PC-9 (cell line): ENCODE measurements around the gene PCDHB3. TPM values are rescaled to one million over a fixed set of nuclear protein-coding genes. Genes with fewer than 3 reads are reported as not detected.
A peak's percentile ranks its signal among the peaks of the same experiment; 100 is the strongest.
"Not testable (repeated sequence)": the region's sequence is repeated elsewhere in the genome, so short reads cannot be mapped to it uniquely, and the experiment has no call there.

Source experiments
- BruUV-seq: library from RNA; stranded (reverse); fragments of 400-500 nt; replicated peaks from 2 replicates; lab custom pipeline; 2021; lab: Mats Ljungman, UMichigan
- CTCF ChIA-PET: fragments of 300-600 bp; sonication (Branson Sonifier 250); formaldehyde crosslinking; loops from one replicate; lab custom pipeline; 2022; ENCODE audit warnings: antibody characterized with exemption; lab: Charles Lee
- POLR2A ChIA-PET: fragments of 300-600 bp; sonication (Branson Sonifier 250); formaldehyde crosslinking; loops from one replicate; lab custom pipeline; 2022; ENCODE audit warnings: antibody characterized with exemption; ENCODE audit not compliant: unreplicated experiment; lab: Charles Lee
- DNase-seq, 2 experiments: peaks; one replicate each; pipeline versions ENCODE4 v3.0.0 to v3.0.0-alpha.2; 2015 to 2022; ENCODE audit warnings: mixed read lengths in 1 of 2
- H2AFZ ChIP-seq: fragments of 200-600 bp; sonication (generic); 2 replicates; pipeline ENCODE4 v1.8.1; 2017; ENCODE audit warnings: antibody characterized with exemption
- H3F3A ChIP-seq: fragments of 200-600 bp; sonication (generic); 2 replicates; pipeline ENCODE4 v1.8.1; 2017; ENCODE audit warnings: antibody characterized with exemption, mild to moderate bottlenecking, low read depth; ENCODE audit not compliant: insufficient read depth
- H3K27ac ChIP-seq: fragments of 200-600 bp; sonication (generic); 2 replicates; pipeline ENCODE4 v1.6.1; 2016; ENCODE audit warnings: mixed run types
- H3K27me3 ChIP-seq: fragments of 200-600 bp; sonication (generic); 2 replicates; pipeline ENCODE4 v1.6.1; 2016; ENCODE audit warnings: low read depth, mixed run types; ENCODE audit not compliant: insufficient read depth
- H3K36me3 ChIP-seq: fragments of 200-600 bp; sonication (generic); 2 replicates; pipeline ENCODE4 v1.6.1; 2016; ENCODE audit warnings: low read depth, mixed run types
- H3K4me1 ChIP-seq: fragments of 200-600 bp; sonication (generic); replicated peaks from 2 replicates; pipeline ENCODE4 v1.6.1; 2016; ENCODE audit warnings: mixed run types; ENCODE audit not compliant: insufficient read depth
- H3K4me2 ChIP-seq: fragments of 200-600 bp; sonication (generic); 2 replicates; pipeline ENCODE4 v1.6.1; 2017; ENCODE audit warnings: mixed run types
- H3K4me3 ChIP-seq: fragments of 200-600 bp; sonication (generic); 2 replicates; pipeline ENCODE4 v1.6.1; 2016; ENCODE audit warnings: mixed run types
- H3K79me2 ChIP-seq: fragments of 200-600 bp; sonication (generic); 2 replicates; pipeline ENCODE4 v1.6.1; 2017; ENCODE audit warnings: low read depth, mixed run types
- H3K9me2 ChIP-seq: fragments of 200-600 bp; sonication (generic); 2 replicates; pipeline ENCODE4 v1.8.1; 2017; ENCODE audit warnings: mild to moderate bottlenecking; ENCODE audit not compliant: insufficient read depth
- H3K9me3 ChIP-seq: fragments of 200-600 bp; sonication (generic); 2 replicates; pipeline ENCODE4 v1.8.1; 2016; ENCODE audit warnings: low read depth; ENCODE audit not compliant: insufficient read depth
- H4K20me1 ChIP-seq: fragments of 200-600 bp; sonication (generic); 2 replicates; pipeline ENCODE4 v1.8.1; 2017; ENCODE audit not compliant: insufficient read depth
- CTCF ChIP-seq: fragments of 200-600 bp; sonication (generic); conservative IDR thresholded peaks from 2 replicates; pipeline ENCODE4 v1.6.1; 2017; ENCODE audit warnings: mixed run types, antibody characterized with exemption, mild to moderate bottlenecking, moderate library complexity
- EZH2 ChIP-seq: fragments of 200-600 bp; sonication (generic); IDR thresholded peaks from 2 replicates; pipeline ENCODE4 v1.8.0; 2017; ENCODE audit warnings: antibody characterized with exemption, low read depth
- intact Hi-C: fragments of 100-400 bp; cut with micrococcal nuclease; formaldehyde crosslinking; loops from one replicate; pipeline ENCODE4 v1.10.0; 2022; ENCODE audit not compliant: unreplicated experiment
- total RNA-seq: library from RNA; stranded (reverse); gene quantifications from 2 replicates; pipeline ENCODE4 v1.2.3, GENCODE V29; 2021

Gene PCDHB3
- total RNA-seq, 1 experiment from 2014 or later, result 0.17 TPM

DNA sequence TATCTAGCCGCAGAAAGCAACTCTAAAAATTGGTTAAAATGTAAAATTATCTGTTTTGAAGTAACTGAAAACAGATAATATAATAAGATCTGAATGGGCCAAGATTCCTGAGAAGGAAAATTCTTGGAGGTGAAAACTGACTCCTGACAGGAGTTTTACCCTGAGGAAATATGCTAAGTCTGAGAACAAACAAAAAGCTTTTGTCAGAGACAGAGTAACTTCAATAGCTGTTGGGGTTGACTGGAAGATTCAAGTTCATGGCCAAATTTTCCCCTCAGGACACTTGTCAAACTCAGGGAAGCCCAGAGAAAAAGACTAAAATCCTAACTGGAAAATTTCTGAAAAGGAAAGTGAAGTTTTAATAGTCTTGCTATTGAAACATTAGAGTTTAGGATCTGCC is 27.0 kb downstream of the PCDHB3 start:
- Histone ChIP-seq H3K9me2 (no peaks in the 10 kb centered on the region), H2AFZ (no peak overlapping the region), H3K27ac (no peak overlapping the region), H4K20me1 (no peaks in the 10 kb centered on the region), H3K4me2 (no peak overlapping the region), H3K9me3 (no peaks in the 10 kb centered on the region), H3K36me3 (no peaks in the 10 kb centered on the region), H3K4me1 (no peaks in the 10 kb centered on the region), H3K79me2 (no peaks in the 10 kb centered on the region), H3F3A (no peaks in the 10 kb centered on the region), H3K4me3 (no peak overlapping the region), H3K27me3 (no peaks in the 10 kb centered on the region)
- BruUV-seq, result no TSS peak
- ChIA-PET POLR2A (no interaction called here), CTCF (no interaction called here)
- no peak for DNase-seq
- intact Hi-C loops, result no loop called here
- TF ChIP-seq EZH2 (no peak), CTCF (no peak)

DNA sequence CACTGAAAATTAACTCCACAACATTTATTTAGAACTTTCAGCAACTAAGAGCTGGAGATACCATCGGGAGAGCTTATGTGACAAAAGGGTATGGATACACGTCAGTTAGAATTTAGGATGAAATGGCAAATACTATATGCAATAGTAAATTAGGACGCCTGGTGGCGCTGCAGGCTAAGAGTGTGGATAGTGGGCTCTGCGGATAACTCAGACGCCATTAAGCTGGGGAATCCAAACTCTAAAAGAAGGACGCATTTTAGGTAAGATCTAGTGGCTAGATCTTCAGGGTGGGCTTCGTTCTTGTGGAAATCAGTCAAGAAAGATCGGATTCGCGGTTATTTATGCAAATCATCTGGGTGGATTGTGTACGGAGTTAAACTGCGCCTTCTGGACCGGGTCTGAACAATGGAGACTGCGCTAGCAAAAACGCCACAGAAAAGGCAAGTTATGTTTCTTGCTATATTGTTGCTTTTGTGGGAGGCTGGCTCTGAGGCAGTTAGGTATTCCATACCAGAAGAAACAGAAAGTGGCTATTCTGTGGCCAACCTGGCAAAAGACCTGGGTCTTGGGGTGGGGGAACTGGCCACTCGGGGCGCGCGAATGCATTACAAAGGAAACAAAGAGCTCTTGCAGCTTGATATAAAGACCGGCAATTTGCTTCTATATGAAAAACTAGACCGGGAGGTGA is 34.9 kb downstream of the PCDHB3 start, which contains the start of gene PCDHB5:
TSS of gene PCDHB5 (plus strand) at position 177 of the 688 bp plus-strand sequence. CDS start at position 406, 229 bp downstream.
- Histone ChIP-seq H3K4me2 (no peak within 1 kb of the TSS), H3K9me3 (no peaks in the 10 kb centered on the region), H4K20me1 (no peaks in the 10 kb centered on the region), H3K27me3 (no peaks in the 10 kb centered on the region), H3K36me3 (no peaks in the 10 kb centered on the region), H3K27ac (no peak within 1 kb of the TSS), H2AFZ (no peak within 1 kb of the TSS), H3F3A (no peaks in the 10 kb centered on the region), H3K9me2 (no peaks in the 10 kb centered on the region), H3K4me3 (no peak within 1 kb of the TSS), H3K79me2 (no peaks in the 10 kb centered on the region), H3K4me1 (no peaks in the 10 kb centered on the region)
- ChIA-PET POLR2A (no interaction called here), CTCF (no interaction called here)
- no peak for DNase-seq
- intact Hi-C loops, result no loop called here
- TF ChIP-seq CTCF, result peak; percentile 32; the same call in 1 of the 2 replicates
- TF ChIP-seq EZH2, result no peak
- no TSS peak for BruUV-seq

DNA sequence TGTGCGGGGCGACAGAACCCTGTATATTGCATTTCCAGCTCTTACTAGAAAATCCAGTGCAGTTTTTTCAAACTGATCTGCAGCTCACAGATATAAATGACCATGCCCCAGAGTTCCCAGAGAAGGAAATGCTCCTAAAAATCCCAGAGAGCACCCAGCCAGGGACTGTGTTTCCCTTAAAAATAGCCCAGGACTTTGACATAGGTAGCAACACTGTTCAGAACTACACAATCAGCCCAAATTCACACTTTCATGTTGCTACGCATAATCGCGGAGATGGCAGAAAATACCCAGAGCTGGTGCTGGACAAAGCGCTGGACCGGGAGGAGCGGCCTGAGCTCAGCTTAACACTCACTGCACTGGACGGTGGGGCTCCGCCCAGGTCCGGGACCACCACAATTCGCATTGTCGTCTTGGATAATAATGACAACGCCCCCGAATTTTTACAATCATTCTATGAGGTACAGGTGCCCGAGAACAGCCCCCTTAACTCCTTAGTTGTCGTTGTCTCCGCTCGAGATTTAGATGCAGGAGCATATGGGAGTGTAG is 35.5 kb downstream of the PCDHB3 start:
- no peaks in the 10 kb centered on the region for H3K9me3 ChIP-seq

GRCh38 chr5:141137346-141137745 is 37.1 kb downstream of the PCDHB3 start:
- BruUV-seq, H3K27ac ChIP-seq, H3K79me2 ChIP-seq, H3K4me1 ChIP-seq, H4K20me1 ChIP-seq, intact Hi-C loops, H3K4me3 ChIP-seq, H3F3A ChIP-seq, CTCF ChIA-PET, H3K9me3 ChIP-seq, DNase-seq, H3K9me2 ChIP-seq, H3K4me2 ChIP-seq, H2AFZ ChIP-seq, H3K36me3 ChIP-seq, H3K27me3 ChIP-seq: not testable (repeated sequence)
- POLR2A ChIA-PET, result interaction anchor here (0.7 kb wide), 1 partner anchor 515 kb away, joined by 3 read pairs; no protein-coding TSS in a partner anchor

More for the DNA sequence above, 35.5 kb downstream of the PCDHB3 start:
- TF ChIP-seq EZH2 (no peak), CTCF (no peak)
- CTCF ChIA-PET, result no interaction called here
- Histone ChIP-seq H3K9me2 (no peaks in the 10 kb centered on the region), H3K27me3 (no peaks in the 10 kb centered on the region), H3F3A (no peaks in the 10 kb centered on the region), H3K4me2 (no peak overlapping the region), H3K36me3 (no peaks in the 10 kb centered on the region), H4K20me1 (no peaks in the 10 kb centered on the region), H3K4me1 (no peaks in the 10 kb centered on the region), H2AFZ (no peak overlapping the region), H3K4me3 (no peak overlapping the region), H3K79me2 (no peaks in the 10 kb centered on the region), H3K27ac (no peak overlapping the region)
- no peak for DNase-seq
- no TSS peak for BruUV-seq
- POLR2A ChIA-PET, result no interaction called here
- intact Hi-C loops, result no loop called here
